ENCODE measurements around the gene KLK2. TPM values are rescaled to one million over a fixed set of nuclear protein-coding genes. Genes with fewer than 3 reads are reported as not detected.

KLK2 gene
- polyA plus RNA-seq (2012; ENCODE audit: insufficient read depth, insufficient read length, low read depth) = not detected

GRCh38 chr19:50873056-50873455 lies at the start of gene KLK2:
TSS of gene KLK2 (plus strand) at chr19:50873439. CDS start at chr19:50873474, 35 bp downstream.
- Histone ChIP-seq H3K4me3 (ENCODE audit: low read depth, low read length) (no peak within 1 kb of the TSS), H3K4me1 (peaks cover 6% of the 10 kb centered on the region; the same call in 1 of the 2 replicates), H3K9me3 (no peaks in the 10 kb centered on the region), H3K36me3 (no peaks in the 10 kb centered on the region), H3K27me3 (peaks cover 14% of the 10 kb centered on the region)
- TF ChIP-seq CTCF (IDR thresholded peaks at IDR 0.05; ENCODE audit: low read depth, low read length) = no peak
- no peak for DNase-seq

GRCh38 chr19:50826492-50827240 lies 46.6 kb upstream of the KLK2 start:
- no peak for TF ChIP-seq CTCF (IDR thresholded peaks at IDR 0.05; ENCODE audit: low read depth, low read length)

GRCh38 chr19:50827476-50827875 lies 45.8 kb upstream of the KLK2 start:
- no peaks in the 10 kb centered on the region for H3K9me3 ChIP-seq
- no peaks in the 10 kb centered on the region for H3K36me3 ChIP-seq
- DNase-seq = no peak
- H3K4me3 ChIP-seq (ENCODE audit: low read depth, low read length) = no peak overlapping the region
- no peak for TF ChIP-seq CTCF (IDR thresholded peaks at IDR 0.05; ENCODE audit: low read depth, low read length)
- peaks cover 7% of the 10 kb centered on the region for H3K4me1 ChIP-seq
- H3K27me3 ChIP-seq = no peaks in the 10 kb centered on the region

More at GRCh38 chr19:50826492-50827240, 46.6 kb upstream of the KLK2 start:
- no peaks in the 10 kb centered on the region for H3K27me3 ChIP-seq
- no peak for DNase-seq
- H3K9me3 ChIP-seq = no peaks in the 10 kb centered on the region
- H3K4me1 ChIP-seq = peaks cover 10% of the 10 kb centered on the region
- no peaks in the 10 kb centered on the region for H3K36me3 ChIP-seq
- H3K4me3 ChIP-seq (ENCODE audit: low read depth, low read length) = no peak overlapping the region

GRCh38 chr19:50829801-50830200 lies 43.4 kb upstream of the KLK2 start:
- peak; percentile 39 for DNase-seq
- H3K4me3 ChIP-seq (ENCODE audit: low read depth, low read length) = no peak overlapping the region
- H3K36me3 ChIP-seq = no peaks in the 10 kb centered on the region
- H3K4me1 ChIP-seq = peaks cover 7% of the 10 kb centered on the region
- H3K9me3 ChIP-seq = no peaks in the 10 kb centered on the region
- H3K27me3 ChIP-seq = no peaks in the 10 kb centered on the region
- no peak for TF ChIP-seq CTCF (IDR thresholded peaks at IDR 0.05; ENCODE audit: low read depth, low read length)

- no peak for DNase-seq
- H3K4me3 ChIP-seq (ENCODE audit: low read depth, low read length) = no peak overlapping the region
- H3K4me1 ChIP-seq = peaks cover 7% of the 10 kb centered on the region
- no peaks in the 10 kb centered on the region for H3K27me3 ChIP-seq
- no peak for TF ChIP-seq CTCF (IDR thresholded peaks at IDR 0.05; ENCODE audit: low read depth, low read length)
- no peaks in the 10 kb centered on the region for H3K36me3 ChIP-seq
- no peaks in the 10 kb centered on the region for H3K9me3 ChIP-seq
Observed at GRCh38 chr19:50830266-50831025, 42.8 kb upstream of the KLK2 start.

- Histone ChIP-seq H3K4me1 (peaks cover 7% of the 10 kb centered on the region), H3K27me3 (no peaks in the 10 kb centered on the region), H3K36me3 (no peaks in the 10 kb centered on the region), H3K9me3 (no peaks in the 10 kb centered on the region), H3K4me3 (ENCODE audit: low read depth, low read length) (no peak overlapping the region)
- TF ChIP-seq CTCF (IDR thresholded peaks at IDR 0.05; ENCODE audit: low read depth, low read length) = no peak
- no peak for DNase-seq
Observed at GRCh38 chr19:50831026-50831396, 42.2 kb upstream of the KLK2 start.

Data from BE2C (cell line).